Loucy (cell line): Measurements from ENCODE around the gene SNTB2.
A peak's percentile ranks its signal among the peaks of the same experiment; 100 is the strongest.

Experiments
- H2AFZ ChIP-seq: fragments of 200-600 bp; sonication (generic); 2 replicates; pipeline ENCODE4 v1.6.0; 2016; ENCODE audit warnings: antibody characterized with exemption, mild to moderate bottlenecking, low read length, moderate library complexity
- H3F3A ChIP-seq: fragments of 200-600 bp; 2 replicates; pipeline ENCODE4 v1.6.0; 2016; ENCODE audit warnings: antibody characterized with exemption, low read depth, mild to moderate bottlenecking
- H3K27me3 ChIP-seq: fragments of 200-600 bp; sonication (generic); 2 replicates; pipeline ENCODE4 v1.6.1; 2014; ENCODE audit warnings: low read length, mild to moderate bottlenecking; ENCODE audit not compliant: insufficient read depth, poor library complexity, severe bottlenecking
- H3K36me3 ChIP-seq: fragments of 200-600 bp; sonication (generic); 2 replicates; pipeline ENCODE4 v1.6.1; 2016; ENCODE audit warnings: low read length; ENCODE audit not compliant: insufficient read depth
- H3K4me1 ChIP-seq: fragments of 200-600 bp; sonication (generic); 2 replicates; pipeline ENCODE4 v1.5.1; 2014; ENCODE audit warnings: low read length, mild to moderate bottlenecking; ENCODE audit not compliant: insufficient read depth, poor library complexity, severe bottlenecking
- H3K4me2 ChIP-seq: fragments of 200-600 bp; sonication (generic); 2 replicates; pipeline ENCODE4 v1.6.0; 2014; ENCODE audit warnings: antibody characterized with exemption, low read length, low read depth, mild to moderate bottlenecking; ENCODE audit not compliant: poor library complexity, severe bottlenecking
- H3K4me3 ChIP-seq: fragments of 200-600 bp; sonication (generic); 2 replicates; pipeline ENCODE4 v1.5.1; 2014; ENCODE audit warnings: low read length, mild to moderate bottlenecking, mixed read lengths; ENCODE audit not compliant: poor library complexity, severe bottlenecking
- H3K79me2 ChIP-seq: fragments of 200-600 bp; sonication (generic); 2 replicates; pipeline ENCODE4 v1.6.1; 2014; ENCODE audit warnings: low read length; ENCODE audit not compliant: insufficient read depth
- H3K9ac ChIP-seq: fragments of 200-600 bp; sonication (generic); 2 replicates; pipeline ENCODE4 v1.6.0; 2014; ENCODE audit warnings: mild to moderate bottlenecking, low read depth, low read length, moderate library complexity; ENCODE audit not compliant: poor library complexity, severe bottlenecking
- H3K9me2 ChIP-seq: fragments of 200-600 bp; sonication (generic); replicated peaks from 2 replicates; pipeline ENCODE4 v1.6.1; 2016; ENCODE audit warnings: low read depth, low read length, mixed read lengths
- H3K9me3 ChIP-seq: fragments of 200-600 bp; sonication (generic); 2 replicates; pipeline ENCODE4 v1.6.1; 2014; ENCODE audit warnings: mild to moderate bottlenecking, antibody characterized with exemption, low read length, low read depth; ENCODE audit not compliant: insufficient read depth
- H4K20me1 ChIP-seq: fragments of 200-600 bp; sonication (generic); 2 replicates; pipeline ENCODE4 v1.6.0; 2014; ENCODE audit warnings: antibody characterized with exemption, low read length, mild to moderate bottlenecking; ENCODE audit not compliant: insufficient read depth, poor library complexity, severe bottlenecking
- EZH2phosphoT487 ChIP-seq: fragments of 200-600 bp; IDR thresholded peaks from 2 replicates; pipeline ENCODE4 v1.6.1; 2018; ENCODE audit warnings: antibody characterized with exemption, mild to moderate bottlenecking, moderate library complexity, borderline replicate concordance
- TF ChIP-seq, protein P1 (sequence below): fragments of 200-600 bp; sonication (generic); conservative IDR thresholded peaks from 2 replicates; pipeline ENCODE4 v1.5.1; 2014; ENCODE audit warnings: mild to moderate bottlenecking, antibody characterized with exemption, low read length

The SNTB2 gene

GRCh38 chr16:69325784-69326171 lies 138.8 kb downstream of the SNTB2 start:
- H3K27me3 ChIP-seq, result no peaks in the 10 kb centered on the region
- peak overlapping the region; percentile 99 for H3K4me2 ChIP-seq
- peaks cover 91% of the 10 kb centered on the region for H3K79me2 ChIP-seq
- peak overlapping the region; percentile 87 for H3K4me3 ChIP-seq
- TF ChIP-seq, protein P1, sequence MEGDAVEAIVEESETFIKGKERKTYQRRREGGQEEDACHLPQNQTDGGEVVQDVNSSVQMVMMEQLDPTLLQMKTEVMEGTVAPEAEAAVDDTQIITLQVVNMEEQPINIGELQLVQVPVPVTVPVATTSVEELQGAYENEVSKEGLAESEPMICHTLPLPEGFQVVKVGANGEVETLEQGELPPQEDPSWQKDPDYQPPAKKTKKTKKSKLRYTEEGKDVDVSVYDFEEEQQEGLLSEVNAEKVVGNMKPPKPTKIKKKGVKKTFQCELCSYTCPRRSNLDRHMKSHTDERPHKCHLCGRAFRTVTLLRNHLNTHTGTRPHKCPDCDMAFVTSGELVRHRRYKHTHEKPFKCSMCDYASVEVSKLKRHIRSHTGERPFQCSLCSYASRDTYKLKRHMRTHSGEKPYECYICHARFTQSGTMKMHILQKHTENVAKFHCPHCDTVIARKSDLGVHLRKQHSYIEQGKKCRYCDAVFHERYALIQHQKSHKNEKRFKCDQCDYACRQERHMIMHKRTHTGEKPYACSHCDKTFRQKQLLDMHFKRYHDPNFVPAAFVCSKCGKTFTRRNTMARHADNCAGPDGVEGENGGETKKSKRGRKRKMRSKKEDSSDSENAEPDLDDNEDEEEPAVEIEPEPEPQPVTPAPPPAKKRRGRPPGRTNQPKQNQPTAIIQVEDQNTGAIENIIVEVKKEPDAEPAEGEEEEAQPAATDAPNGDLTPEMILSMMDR, result no peak
- no peak for TF ChIP-seq EZH2phosphoT487
- no peak overlapping the region for H2AFZ ChIP-seq
- peaks cover 50% of the 10 kb centered on the region for H4K20me1 ChIP-seq
- H3F3A ChIP-seq, result peaks cover 7% of the 10 kb centered on the region; the same call in 1 of the 2 replicates
- H3K4me1 ChIP-seq, result peaks cover 40% of the 10 kb centered on the region
- H3K9ac ChIP-seq, result peak overlapping the region; percentile 94
- H3K9me3 ChIP-seq, result no peaks in the 10 kb centered on the region
- no peaks in the 10 kb centered on the region for H3K9me2 ChIP-seq
- peaks cover 50% of the 10 kb centered on the region; the same call in 1 of the 2 replicates for H3K36me3 ChIP-seq

- peak overlapping the region; percentile 94 for H3K9ac ChIP-seq
- TF ChIP-seq EZH2phosphoT487, result no peak
- TF ChIP-seq, protein P1, result no peak
Observed at GRCh38 chr16:69326172-69326873, 139.4 kb downstream of the SNTB2 start.

DNA sequence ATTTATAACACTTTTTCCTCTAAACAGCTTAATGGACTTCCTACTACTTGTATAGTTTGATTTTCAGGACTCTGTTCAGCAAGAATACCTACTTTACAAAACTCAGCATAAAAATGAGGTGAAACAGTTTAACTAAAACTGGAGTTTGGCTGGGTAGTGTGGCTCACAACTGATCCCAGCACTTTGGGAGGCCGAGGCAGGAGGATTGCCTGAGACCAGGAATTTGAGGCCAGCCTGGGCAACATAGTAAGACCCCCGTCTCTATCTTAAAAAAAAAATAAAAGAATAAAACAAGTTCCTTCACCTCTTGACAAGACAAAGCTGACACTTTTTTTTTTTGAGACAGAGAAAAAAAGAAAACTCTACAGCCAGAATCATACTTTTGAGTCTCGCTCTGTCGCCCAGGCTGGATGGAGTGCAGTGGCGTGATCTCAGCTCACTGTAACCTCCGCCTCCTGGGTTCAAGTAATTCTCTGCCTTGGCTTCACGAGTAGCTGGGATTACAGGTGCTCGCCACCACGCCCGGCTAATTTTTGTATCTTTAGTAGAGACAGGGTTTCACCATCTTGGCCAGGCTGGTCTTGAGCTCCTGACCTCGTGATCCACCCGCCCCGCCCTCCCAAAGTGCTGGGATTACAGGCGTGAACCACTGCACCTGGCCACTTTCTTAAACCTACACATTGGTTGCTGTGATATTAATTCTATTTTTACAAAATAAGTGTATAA lies 140.8 kb downstream of the SNTB2 start:
- Histone ChIP-seq H3K27me3 (no peaks in the 10 kb centered on the region), H3K9ac (peak overlapping the region; percentile 94), H3K4me2 (peak overlapping the region; percentile 99), H4K20me1 (peaks cover 50% of the 10 kb centered on the region), H2AFZ (no peak overlapping the region), H3F3A (peaks cover 7% of the 10 kb centered on the region; the same call in 1 of the 2 replicates), H3K9me3 (no peaks in the 10 kb centered on the region), H3K9me2 (no peaks in the 10 kb centered on the region), H3K79me2 (peaks cover 85% of the 10 kb centered on the region), H3K4me3 (peak overlapping the region; percentile 87), H3K36me3 (peaks cover 32% of the 10 kb centered on the region; the same call in 1 of the 2 replicates), H3K4me1 (peaks cover 40% of the 10 kb centered on the region)
- TF ChIP-seq, protein P1, result no peak
- TF ChIP-seq EZH2phosphoT487, result no peak

More at GRCh38 chr16:69326172-69326873, 139.4 kb downstream of the SNTB2 start:
- peaks cover 7% of the 10 kb centered on the region; the same call in 1 of the 2 replicates for H3F3A ChIP-seq
- no peak overlapping the region for H2AFZ ChIP-seq
- H3K4me3 ChIP-seq, result peak overlapping the region; percentile 87
- peaks cover 93% of the 10 kb centered on the region for H3K79me2 ChIP-seq
- no peaks in the 10 kb centered on the region for H3K9me3 ChIP-seq
- peaks cover 40% of the 10 kb centered on the region for H3K4me1 ChIP-seq
- H3K27me3 ChIP-seq, result no peaks in the 10 kb centered on the region
- peaks cover 50% of the 10 kb centered on the region for H4K20me1 ChIP-seq
- H3K36me3 ChIP-seq, result peaks cover 45% of the 10 kb centered on the region; the same call in 1 of the 2 replicates
- no peaks in the 10 kb centered on the region for H3K9me2 ChIP-seq
- H3K4me2 ChIP-seq, result peak overlapping the region; percentile 99
